H9 (cell line): ENCODE measurements around the gene HIKESHI. TPM values are rescaled to one million over a fixed set of nuclear protein-coding genes. Genes with fewer than 3 reads are reported as not detected.

Experiments
- DNase-seq: peaks from one replicate; pipeline ENCODE4 v3.0.0-alpha.2; 2017
- H2AFZ ChIP-seq: one replicate; pipeline ENCODE4 v1.6.1; 2013; ENCODE audit warnings: mild to moderate bottlenecking, low read length, control low read depth, moderate library complexity
- H2AK5ac ChIP-seq: 2 replicates; pipeline ENCODE4 v1.6.1; 2013; ENCODE audit warnings: low read length, control low read depth, mixed read lengths; ENCODE audit not compliant: insufficient read length
- H2BK120ac ChIP-seq: one replicate; pipeline ENCODE4 v1.6.1; 2013; ENCODE audit warnings: low read depth, mild to moderate bottlenecking, low read length, control low read depth, inconsistent platforms; ENCODE audit not compliant: poor library complexity, severe bottlenecking
- H2BK12ac ChIP-seq: 2 replicates; pipeline ENCODE4 v1.6.1; 2013; ENCODE audit warnings: low read length, control low read depth, mixed read lengths, low read depth; ENCODE audit not compliant: insufficient read length
- H2BK15ac ChIP-seq: 2 replicates; pipeline ENCODE4 v1.6.1; 2013; ENCODE audit warnings: low read depth, low read length, control low read depth
- H2BK20ac ChIP-seq: one replicate; pipeline ENCODE4 v1.6.1; 2013; ENCODE audit warnings: low read depth, mild to moderate bottlenecking, low read length, control low read depth, inconsistent platforms; ENCODE audit not compliant: poor library complexity, severe bottlenecking
- H2BK5ac ChIP-seq: 2 replicates; pipeline ENCODE4 v1.6.1; 2013; ENCODE audit warnings: low read length, control low read depth, mixed read lengths; ENCODE audit not compliant: insufficient read length
- H3K14ac ChIP-seq: 2 replicates; pipeline ENCODE4 v1.6.1; 2013; ENCODE audit warnings: low read length, control low read depth; ENCODE audit not compliant: insufficient read depth
- H3K18ac ChIP-seq: 2 replicates; pipeline ENCODE4 v1.6.1; 2013; ENCODE audit warnings: low read depth, mild to moderate bottlenecking, mixed read lengths, low read length, control low read depth; ENCODE audit not compliant: insufficient read length
- H3K23ac ChIP-seq: 2 replicates; pipeline ENCODE4 v1.6.1; 2013; ENCODE audit warnings: low read length, control low read depth, mixed read lengths, low read depth; ENCODE audit not compliant: insufficient read length
- H3K23me2 ChIP-seq: 2 replicates; pipeline ENCODE4 v1.6.1; 2013; ENCODE audit warnings: low read depth, mild to moderate bottlenecking, mixed read lengths, low read length, control low read depth; ENCODE audit not compliant: insufficient read length, poor library complexity, severe bottlenecking
- H3K27ac ChIP-seq: 2 replicates; pipeline ENCODE4 v1.5.1; 2013; ENCODE audit warnings: low read length, control low read depth, mixed read lengths, low read depth; ENCODE audit not compliant: insufficient read length
- H3K27me3 ChIP-seq: 2 replicates; pipeline ENCODE4 v1.6.1; 2013; ENCODE audit warnings: low read length, control low read depth, inconsistent platforms; ENCODE audit not compliant: insufficient read depth
- H3K4ac ChIP-seq: 2 replicates; pipeline ENCODE4 v1.6.1; 2013; ENCODE audit warnings: low read depth, mild to moderate bottlenecking, control low read depth, inconsistent platforms, low read length, moderate library complexity
- H3K4me1 ChIP-seq: 2 replicates; pipeline ENCODE4 v1.6.1; 2013; ENCODE audit warnings: low read length, control low read depth, inconsistent platforms; ENCODE audit not compliant: insufficient read depth
- H3K4me2 ChIP-seq: 2 replicates; pipeline ENCODE4 v1.6.1; 2013; ENCODE audit warnings: low read length, control low read depth, mixed read lengths; ENCODE audit not compliant: insufficient read length, insufficient read depth
- H3K56ac ChIP-seq: 2 replicates; pipeline ENCODE4 v1.6.1; 2013; ENCODE audit warnings: low read depth, mild to moderate bottlenecking, mixed read lengths, low read length, control low read depth; ENCODE audit not compliant: insufficient read length
- H3K79me1 ChIP-seq: 2 replicates; pipeline ENCODE4 v1.6.1; 2013; ENCODE audit warnings: low read depth, mild to moderate bottlenecking, moderate library complexity, low read length, control low read depth, inconsistent platforms; ENCODE audit not compliant: insufficient read depth, poor library complexity, severe bottlenecking
- H3K79me2 ChIP-seq: 2 replicates; pipeline ENCODE4 v1.6.1; 2013; ENCODE audit warnings: low read length, control low read depth, inconsistent platforms; ENCODE audit not compliant: insufficient read depth
- H3K9ac ChIP-seq: 2 replicates; pipeline ENCODE4 v1.6.1; 2013; ENCODE audit warnings: low read length, control low read depth, mixed read lengths; ENCODE audit not compliant: insufficient read length; ENCODE audit errors: extremely low read depth
- H3K9me3 ChIP-seq: one replicate; pipeline ENCODE4 v1.6.1; 2013; ENCODE audit warnings: low read depth, low read length, inconsistent platforms; ENCODE audit not compliant: control insufficient read depth
- H3T11ph ChIP-seq: one replicate; pipeline ENCODE4 v1.6.1; 2013; ENCODE audit warnings: mild to moderate bottlenecking, low read length, control low read depth, inconsistent platforms
- H4K20me1 ChIP-seq: one replicate; pipeline ENCODE4 v1.6.1; 2013; ENCODE audit not compliant: control insufficient read depth, insufficient read length, insufficient read depth
- H4K5ac ChIP-seq: 2 replicates; pipeline ENCODE4 v1.6.1; 2013; ENCODE audit warnings: low read depth, mild to moderate bottlenecking, mixed read lengths, low read length, control low read depth; ENCODE audit not compliant: insufficient read length
- H4K8ac ChIP-seq: replicated peaks from 2 replicates; pipeline ENCODE4 v1.6.1; 2013; ENCODE audit warnings: low read length, control low read depth, mixed read lengths, low read depth; ENCODE audit not compliant: insufficient read length
- H4K91ac ChIP-seq: 2 replicates; pipeline ENCODE4 v1.6.1; 2013; ENCODE audit warnings: low read depth, mild to moderate bottlenecking, moderate library complexity, mixed read lengths, low read length, control low read depth; ENCODE audit not compliant: insufficient read length
- H3K27ac Mint-ChIP-seq, 3 experiments: 2 replicates in 2 of 3; 3 replicates in 1 of 3; pipeline ENCODE4 v1.8.0; 2020 to 2021; ENCODE audit warnings: mixed read lengths in 3 of 3, mild to moderate bottlenecking in 1 of 3, moderate library complexity in 1 of 3
- H3K27me3 Mint-ChIP-seq: 2 replicates; pipeline ENCODE4 v1.8.0; 2021; ENCODE audit warnings: low read depth, mild to moderate bottlenecking, moderate library complexity, mixed read lengths
- H3K36me3 Mint-ChIP-seq, 3 experiments: 2 replicates in 2 of 3; 3 replicates in 1 of 3; pipeline ENCODE4 v1.8.0; 2020 to 2021; ENCODE audit warnings: low read depth in 3 of 3, mixed read lengths in 3 of 3; ENCODE audit not compliant: insufficient read depth in 1 of 3
- H3K4me1 Mint-ChIP-seq, 2 experiments: 2 replicates each; pipeline ENCODE4 v1.8.0; 2020; ENCODE audit warnings: mixed read lengths in 2 of 2
- H3K4me3 Mint-ChIP-seq, 2 experiments: 2 replicates in 1 of 2; 3 replicates in 1 of 2; pipeline ENCODE4 v1.8.0; 2020 to 2021; ENCODE audit warnings: mild to moderate bottlenecking in 2 of 2, mixed read lengths in 2 of 2, moderate library complexity in 1 of 2
- H3K9me3 Mint-ChIP-seq, 2 experiments: 2 replicates in 1 of 2; 3 replicates in 1 of 2; pipeline ENCODE4 v1.8.0; 2020; ENCODE audit warnings: mild to moderate bottlenecking in 2 of 2, mixed read lengths in 2 of 2, moderate library complexity in 1 of 2
- CTCF ChIP-seq: fragments of 200-600 bp; sonication (generic); conservative IDR thresholded peaks from 3 replicates; pipeline ENCODE4 v1.8.0; 2021; ENCODE audit warnings: antibody characterized with exemption, mild to moderate bottlenecking
- WGBS: extraction: QIAGEN DNeasy Blood & Tissue Kit; methylation state at CpG from one replicate; pipeline ENCODE4 v1.1.7; 2013; ENCODE audit warnings: missing lambda C conversion rate, low lambda C conversion rate, mixed read lengths; ENCODE audit not compliant: insufficient read length; ENCODE audit errors: extremely low coverage; 5-methylcytosine and 5-hydroxymethylcytosine counted together
- total RNA-seq: library from RNA; stranded (reverse); gene quantifications from 2 replicates; pipeline ENCODE4 v1.2.1, GENCODE V29; 2021

Gene HIKESHI
- total RNA-seq, 1 experiment from 2014 or later: 54.1 TPM

- Histone ChIP-seq H2AFZ (no peak overlapping the region), H3K27me3 (no peaks in the 10 kb centered on the region), H3K79me2 (no peaks in the 10 kb centered on the region), H3K4ac (no peak overlapping the region), H2BK20ac (no peak overlapping the region), H2BK15ac (no peak overlapping the region), H2BK120ac (no peak overlapping the region), H2AK5ac (no peak overlapping the region), H3K79me1 (no peaks in the 10 kb centered on the region), H3K23me2 (no peaks in the 10 kb centered on the region), H3K18ac (no peak overlapping the region), H3K4me2 (no peak overlapping the region), H2BK12ac (no peak overlapping the region), H3K9me3 (no peaks in the 10 kb centered on the region), H4K91ac (no peak overlapping the region), H3K27ac (no peak overlapping the region), H3K23ac (no peak overlapping the region), H3K9ac (no peak overlapping the region), H4K8ac (no peak overlapping the region), H3K14ac (no peak overlapping the region), H3T11ph (no peak overlapping the region), H4K5ac (no peak overlapping the region), H3K56ac (no peak overlapping the region), H3K4me1 (no peaks in the 10 kb centered on the region), H2BK5ac (no peak overlapping the region), H4K20me1 (no peaks in the 10 kb centered on the region)
- no peaks in the 10 kb centered on the region for H3K27me3 Mint-ChIP-seq
- peak; percentile 55 for DNase-seq
- H3K36me3 Mint-ChIP-seq: peaks cover 20 to 47% (median 38%) of the 10 kb centered on the region in 3 experiments
- H3K4me1 Mint-ChIP-seq: peaks cover 0 to 2% of the 10 kb centered on the region in 2 experiments; a peak in 1 of 4 replicates
- H3K27ac Mint-ChIP-seq: peak overlapping the region in 1 of 3 experiments; percentile 79; a peak in 2 of 7 replicates
- WGBS: no CpG with 5 or more reads among the region's 3 CpGs
- peak; percentile 30; the same call in 1 of the 3 replicates for TF ChIP-seq CTCF
- H3K9me3 Mint-ChIP-seq: no peaks in the 10 kb centered on the region; a peak in 1 of 5 replicates
- H3K4me3 Mint-ChIP-seq: no peak overlapping the region
Observed at GRCh38 chr11:86261328-86261727, 40.7 kb upstream of the HIKESHI start.
